ENCODE data around the gene LBX2.

The LBX2 gene, protein sequence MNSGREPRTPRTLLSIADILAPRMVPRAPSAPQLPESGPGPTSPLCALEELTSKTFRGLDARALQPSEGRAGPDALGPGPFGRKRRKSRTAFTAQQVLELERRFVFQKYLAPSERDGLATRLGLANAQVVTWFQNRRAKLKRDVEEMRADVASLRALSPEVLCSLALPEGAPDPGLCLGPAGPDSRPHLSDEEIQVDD

GRCh38 chr2:74499267-74499939 lies at the start of gene LBX2:
Gene LBX2, minus strand, starts transcription at chr2:74499603. Its CDS starts 66 bp downstream, at chr2:74499537.
- H3K9me3 ChIP-seq (ENCODE audit: control insufficient read depth, insufficient read depth, low read depth, low read length) = no peaks in the 10 kb centered on the region
- peaks cover 94% of the 10 kb centered on the region for H3K27me3 ChIP-seq (ENCODE audit: control insufficient read depth, insufficient read depth, low read length)
- peak within 1 kb of the TSS; percentile 55 for H3K9ac ChIP-seq (ENCODE audit: low read length)
- peak within 1 kb of the TSS; percentile 59 for H3K4me3 ChIP-seq (ENCODE audit: low read depth, low read length)
- no peak within 1 kb of the TSS for H3K27ac ChIP-seq (ENCODE audit: low read depth, low read length)
- peaks cover 1% of the 10 kb centered on the region; the same call in 1 of the 2 replicates for H3K36me3 ChIP-seq (ENCODE audit: control insufficient read depth, insufficient read depth, low read length)
- peaks cover 48% of the 10 kb centered on the region for H3K4me1 ChIP-seq (ENCODE audit: control insufficient read depth, insufficient read depth, low read length)

DNA sequence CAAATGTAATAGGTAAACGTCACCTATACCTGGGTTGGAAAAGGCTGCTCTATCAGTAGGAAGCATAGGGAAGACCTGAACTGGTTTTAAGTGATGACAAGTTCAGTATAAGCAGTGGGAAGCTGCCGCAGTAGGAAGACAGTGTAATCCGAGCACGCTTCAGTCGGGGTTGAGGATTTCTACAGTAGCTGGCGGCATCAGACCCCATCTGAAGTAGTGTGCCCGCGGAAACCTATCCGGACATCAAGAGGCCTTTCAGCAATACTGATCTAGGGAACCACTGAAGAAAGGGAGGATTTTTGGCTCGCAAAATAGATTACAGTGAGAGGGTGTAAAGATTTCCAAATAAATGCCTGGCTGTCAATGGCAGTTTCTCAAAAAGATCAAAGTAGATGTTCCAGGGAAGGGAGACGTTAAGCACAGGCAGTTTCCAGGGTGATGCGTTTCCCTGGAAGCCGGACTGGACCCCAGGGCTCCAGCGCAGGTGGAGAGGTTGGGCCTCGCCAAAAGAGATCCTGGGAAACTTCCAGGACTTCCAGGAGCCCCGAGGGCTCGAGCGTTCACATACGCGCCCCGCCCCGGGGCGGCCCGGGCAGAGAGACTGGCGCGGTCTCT lies 49.0 kb upstream of the LBX2 start:
- Histone ChIP-seq H3K9me3 (ENCODE audit: control insufficient read depth, insufficient read depth, low read depth, low read length) (no peaks in the 10 kb centered on the region), H3K4me3 (ENCODE audit: low read depth, low read length) (peak overlapping the region; percentile 61), H3K27me3 (ENCODE audit: control insufficient read depth, insufficient read depth, low read length) (peaks cover 56% of the 10 kb centered on the region), H3K27ac (ENCODE audit: low read depth, low read length) (no peak overlapping the region), H3K36me3 (ENCODE audit: control insufficient read depth, insufficient read depth, low read length) (no peaks in the 10 kb centered on the region), H3K4me1 (ENCODE audit: control insufficient read depth, insufficient read depth, low read length) (peaks cover 25% of the 10 kb centered on the region), H3K9ac (ENCODE audit: low read length) (peak overlapping the region; percentile 64)

DNA sequence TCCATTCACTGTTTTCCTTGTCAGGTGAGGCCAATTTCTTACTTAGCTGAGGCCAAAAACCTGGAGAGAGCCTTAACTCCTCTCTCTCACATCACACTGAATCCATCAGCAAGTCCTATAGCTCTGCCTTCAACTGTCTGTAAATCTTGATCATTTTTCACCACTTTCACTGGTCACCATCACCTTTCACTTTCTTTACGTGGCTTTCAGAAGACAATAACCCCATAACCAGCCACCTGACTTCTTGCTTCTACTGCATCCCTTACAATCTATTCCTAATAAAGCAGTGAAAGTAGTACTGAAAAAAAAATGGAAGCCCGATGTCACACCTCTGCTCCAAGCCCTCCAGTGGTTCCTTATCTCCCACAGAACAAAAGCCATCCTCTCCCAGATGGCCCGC lies 46.6 kb upstream of the LBX2 start:
- Histone ChIP-seq H3K36me3 (ENCODE audit: control insufficient read depth, insufficient read depth, low read length) (no peaks in the 10 kb centered on the region), H3K9me3 (ENCODE audit: control insufficient read depth, insufficient read depth, low read depth, low read length) (no peaks in the 10 kb centered on the region), H3K4me1 (ENCODE audit: control insufficient read depth, insufficient read depth, low read length) (peaks cover 15% of the 10 kb centered on the region; the same call in 1 of the 2 replicates), H3K4me3 (ENCODE audit: low read depth, low read length) (no peak overlapping the region), H3K9ac (ENCODE audit: low read length) (no peak overlapping the region), H3K27me3 (ENCODE audit: control insufficient read depth, insufficient read depth, low read length) (peaks cover 38% of the 10 kb centered on the region), H3K27ac (ENCODE audit: low read depth, low read length) (no peak overlapping the region)

DNA sequence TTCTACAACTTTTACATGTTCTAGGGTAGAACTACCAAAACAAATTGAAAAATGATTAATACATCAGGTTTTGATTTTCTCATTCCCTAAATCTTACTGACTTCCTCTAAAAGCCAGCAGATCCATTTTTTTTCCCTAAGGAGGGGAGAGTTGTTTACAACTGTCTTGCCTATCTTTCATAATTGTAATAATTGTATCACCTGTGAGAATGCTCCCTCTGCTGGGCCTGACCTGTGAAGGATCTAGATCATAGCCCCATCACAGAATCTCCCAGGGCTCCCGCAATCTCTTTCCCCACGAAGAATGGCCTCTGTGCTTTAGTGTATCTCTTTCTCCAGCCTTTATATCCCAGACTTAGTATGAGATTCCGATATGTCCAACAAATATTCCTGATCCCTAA lies 45.2 kb upstream of the LBX2 start:
- no peaks in the 10 kb centered on the region for H3K9me3 ChIP-seq (ENCODE audit: control insufficient read depth, insufficient read depth, low read depth, low read length)
- H3K27me3 ChIP-seq (ENCODE audit: control insufficient read depth, insufficient read depth, low read length) = peaks cover 24% of the 10 kb centered on the region
- no peak overlapping the region for H3K9ac ChIP-seq (ENCODE audit: low read length)
- H3K27ac ChIP-seq (ENCODE audit: low read depth, low read length) = no peak overlapping the region
- peaks cover 10% of the 10 kb centered on the region; the same call in 1 of the 2 replicates for H3K4me1 ChIP-seq (ENCODE audit: control insufficient read depth, insufficient read depth, low read length)
- no peaks in the 10 kb centered on the region for H3K36me3 ChIP-seq (ENCODE audit: control insufficient read depth, insufficient read depth, low read length)
- no peak overlapping the region for H3K4me3 ChIP-seq (ENCODE audit: low read depth, low read length)

- Histone ChIP-seq H3K27ac (ENCODE audit: low read depth, low read length) (no peak overlapping the region), H3K27me3 (ENCODE audit: control insufficient read depth, insufficient read depth, low read length) (peaks cover 10% of the 10 kb centered on the region), H3K36me3 (ENCODE audit: control insufficient read depth, insufficient read depth, low read length) (no peaks in the 10 kb centered on the region), H3K4me1 (ENCODE audit: control insufficient read depth, insufficient read depth, low read length) (peaks cover under 1% of the 10 kb centered on the region; the same call in 1 of the 2 replicates), H3K9ac (ENCODE audit: low read length) (no peak overlapping the region), H3K9me3 (ENCODE audit: control insufficient read depth, insufficient read depth, low read depth, low read length) (no peaks in the 10 kb centered on the region), H3K4me3 (ENCODE audit: low read depth, low read length) (no peak overlapping the region)
Observed at GRCh38 chr2:74542978-74543377, 43.6 kb upstream of the LBX2 start.

GRCh38 chr2:74540291-74540690 lies 40.9 kb upstream of the LBX2 start:
- Histone ChIP-seq H3K4me1 (ENCODE audit: control insufficient read depth, insufficient read depth, low read length) (no peaks in the 10 kb centered on the region), H3K4me3 (ENCODE audit: low read depth, low read length) (no peak overlapping the region), H3K36me3 (ENCODE audit: control insufficient read depth, insufficient read depth, low read length) (no peaks in the 10 kb centered on the region), H3K27ac (ENCODE audit: low read depth, low read length) (no peak overlapping the region), H3K27me3 (ENCODE audit: control insufficient read depth, insufficient read depth, low read length) (no peaks in the 10 kb centered on the region), H3K9me3 (ENCODE audit: control insufficient read depth, insufficient read depth, low read depth, low read length) (no peaks in the 10 kb centered on the region), H3K9ac (ENCODE audit: low read length) (no peak overlapping the region)

DNA sequence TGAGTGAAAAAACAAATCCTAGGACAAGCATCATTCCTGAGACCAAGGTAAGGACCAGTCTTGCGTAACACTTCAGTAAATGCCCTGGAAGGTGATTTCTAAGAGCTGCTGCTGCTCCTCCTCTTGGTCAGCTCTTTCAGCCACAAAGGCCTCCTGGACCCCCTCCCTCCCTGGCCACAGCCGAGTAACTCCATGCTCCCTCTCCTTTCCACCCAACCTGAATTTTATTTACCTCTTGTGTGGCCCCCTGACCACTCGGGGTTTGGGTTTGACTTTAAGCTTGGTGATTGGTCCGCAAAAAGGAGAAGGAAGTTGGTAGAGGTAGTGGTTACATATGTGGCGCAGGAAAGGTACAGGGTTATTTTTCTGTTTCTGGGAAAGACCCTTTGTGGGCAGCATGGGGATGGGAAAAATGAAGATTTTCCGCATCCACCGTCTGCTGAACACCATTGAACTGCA lies 39.5 kb upstream of the LBX2 start:
- H3K9me3 ChIP-seq (ENCODE audit: control insufficient read depth, insufficient read depth, low read depth, low read length) = no peaks in the 10 kb centered on the region
- peaks cover 7% of the 10 kb centered on the region; the same call in 1 of the 2 replicates for H3K36me3 ChIP-seq (ENCODE audit: control insufficient read depth, insufficient read depth, low read length)
- no peaks in the 10 kb centered on the region for H3K27me3 ChIP-seq (ENCODE audit: control insufficient read depth, insufficient read depth, low read length)
- H3K27ac ChIP-seq (ENCODE audit: low read depth, low read length) = no peak overlapping the region
- H3K9ac ChIP-seq (ENCODE audit: low read length) = no peak overlapping the region
- no peak overlapping the region for H3K4me3 ChIP-seq (ENCODE audit: low read depth, low read length)
- no peaks in the 10 kb centered on the region for H3K4me1 ChIP-seq (ENCODE audit: control insufficient read depth, insufficient read depth, low read length)

GRCh38 chr2:74537140-74537539 lies 37.7 kb upstream of the LBX2 start:
- H3K9me3 ChIP-seq (ENCODE audit: control insufficient read depth, insufficient read depth, low read depth, low read length) = no peaks in the 10 kb centered on the region
- no peak overlapping the region for H3K9ac ChIP-seq (ENCODE audit: low read length)
- peaks cover 24% of the 10 kb centered on the region for H3K36me3 ChIP-seq (ENCODE audit: control insufficient read depth, insufficient read depth, low read length)
- H3K27ac ChIP-seq (ENCODE audit: low read depth, low read length) = no peak overlapping the region
- H3K4me1 ChIP-seq (ENCODE audit: control insufficient read depth, insufficient read depth, low read length) = no peaks in the 10 kb centered on the region
- no peaks in the 10 kb centered on the region for H3K27me3 ChIP-seq (ENCODE audit: control insufficient read depth, insufficient read depth, low read length)
- no peak overlapping the region for H3K4me3 ChIP-seq (ENCODE audit: low read depth, low read length)

GRCh38 chr2:74536166-74536950 lies 37.0 kb upstream of the LBX2 start:
- Histone ChIP-seq H3K27ac (ENCODE audit: low read depth, low read length) (no peak overlapping the region), H3K9me3 (ENCODE audit: control insufficient read depth, insufficient read depth, low read depth, low read length) (no peaks in the 10 kb centered on the region), H3K9ac (ENCODE audit: low read length) (no peak overlapping the region), H3K4me3 (ENCODE audit: low read depth, low read length) (no peak overlapping the region), H3K4me1 (ENCODE audit: control insufficient read depth, insufficient read depth, low read length) (no peaks in the 10 kb centered on the region), H3K27me3 (ENCODE audit: control insufficient read depth, insufficient read depth, low read length) (no peaks in the 10 kb centered on the region), H3K36me3 (ENCODE audit: control insufficient read depth, insufficient read depth, low read length) (peaks cover 32% of the 10 kb centered on the region)

DNA sequence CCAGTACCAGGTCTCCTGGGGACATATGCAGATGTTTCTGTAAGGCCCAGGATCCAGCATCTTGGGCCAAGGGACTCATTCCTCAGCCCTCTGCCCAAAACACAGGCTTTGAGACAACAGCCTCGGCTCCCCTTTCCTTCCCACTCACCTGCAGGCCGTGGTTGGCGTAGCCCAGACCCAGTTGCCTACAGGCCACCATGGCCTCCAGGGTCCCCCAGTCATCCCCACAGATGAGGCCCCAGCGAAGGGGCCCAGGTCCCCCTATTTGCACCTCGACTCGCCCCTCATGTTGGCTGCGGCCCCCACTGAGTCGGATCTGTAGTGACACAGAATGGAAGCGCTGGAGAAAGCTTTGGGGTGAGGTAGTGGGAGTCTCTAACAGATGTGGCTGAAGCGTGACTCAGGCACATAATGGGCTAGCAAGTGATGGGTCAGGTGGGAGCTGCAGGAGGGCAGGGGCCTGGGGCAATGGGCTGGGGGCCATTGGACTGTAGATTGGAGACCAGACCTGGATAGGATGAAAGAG lies 36.1 kb upstream of the LBX2 start:
- Histone ChIP-seq H3K9me3 (ENCODE audit: control insufficient read depth, insufficient read depth, low read depth, low read length) (no peaks in the 10 kb centered on the region), H3K4me1 (ENCODE audit: control insufficient read depth, insufficient read depth, low read length) (peaks cover 4% of the 10 kb centered on the region; the same call in 1 of the 2 replicates), H3K27ac (ENCODE audit: low read depth, low read length) (no peak overlapping the region), H3K9ac (ENCODE audit: low read length) (no peak overlapping the region), H3K4me3 (ENCODE audit: low read depth, low read length) (no peak overlapping the region), H3K36me3 (ENCODE audit: control insufficient read depth, insufficient read depth, low read length) (peaks cover 32% of the 10 kb centered on the region), H3K27me3 (ENCODE audit: control insufficient read depth, insufficient read depth, low read length) (no peaks in the 10 kb centered on the region)
